ENCODE measurements around the gene PTPRU. TPM values are rescaled to one million over a fixed set of nuclear protein-coding genes. Genes with fewer than 3 reads are reported as not detected.

PTPRU gene
- total RNA-seq, 1 experiment from 2014 or later = 25.7 TPM

- peaks cover 4% of the 10 kb centered on the region; the same call in 1 of the 2 replicates for H3K27me3 ChIP-seq (ENCODE audit: low read length)
- intact Hi-C loops (cut with micrococcal nuclease) = no loop called here
Measured at GRCh38 chr1:29335573-29335972, 99.3 kb downstream of the PTPRU start.

GRCh38 chr1:29338908-29339575, 102.7 kb downstream of the PTPRU start:
- no peaks in the 10 kb centered on the region for H4K20me1 ChIP-seq (ENCODE audit: low read length)
- H3K9me3 ChIP-seq (ENCODE audit: low read length) = no peaks in the 10 kb centered on the region
- ChIA-PET CTCF (no interaction called here), POLR2A (ENCODE audit: unreplicated experiment) (no interaction called here)
- H3K4me3 ChIP-seq (ENCODE audit: low read length) = no peak overlapping the region
- peaks cover 9% of the 10 kb centered on the region; the same call in 1 of the 2 replicates for H3K27me3 ChIP-seq (ENCODE audit: low read length)
- ATAC-seq (peak; percentile 22; the same call in 1 of the 2 replicates), DNase-seq (peak; percentile 17)
- no TSS peak for BruUV-seq (replicated peaks)
- no peak overlapping the region for H3K4me2 ChIP-seq (ENCODE audit: low read length)
- H3K4me1 ChIP-seq (ENCODE audit: insufficient read depth, low read length) = no peaks in the 10 kb centered on the region
- no peak overlapping the region for H2AFZ ChIP-seq (ENCODE audit: low read length)
- H3K36me3 ChIP-seq (ENCODE audit: low read depth, low read length) = no peaks in the 10 kb centered on the region
- H3K79me2 ChIP-seq (ENCODE audit: low read length) = no peaks in the 10 kb centered on the region
- no peaks in the 10 kb centered on the region for H3F3A ChIP-seq (ENCODE audit: low read length, unreplicated experiment)
- intact Hi-C loops (cut with micrococcal nuclease) = no loop called here
- TF ChIP-seq CTCF (conservative IDR thresholded peaks at IDR 0.05; ENCODE audit: low read depth, low read length) (no peak), EZH2 (IDR thresholded peaks at IDR 0.05; ENCODE audit: low read length, unreplicated experiment) (no peak), EZH2phosphoT487 (IDR thresholded peaks at IDR 0.05; ENCODE audit: borderline replicate concordance, low read length) (no peak)
- no peaks in the 10 kb centered on the region for H3K9me2 ChIP-seq (replicated peaks; ENCODE audit: low read length)
- no peak overlapping the region for H3K9ac ChIP-seq (ENCODE audit: low read length)
- no peak overlapping the region for H3K27ac ChIP-seq (ENCODE audit: low read length)

More at GRCh38 chr1:29335573-29335972, 99.3 kb downstream of the PTPRU start:
- Histone ChIP-seq H3K9me2 (replicated peaks; ENCODE audit: low read length) (no peaks in the 10 kb centered on the region), H2AFZ (ENCODE audit: low read length) (no peak overlapping the region), H3K9me3 (ENCODE audit: low read length) (no peaks in the 10 kb centered on the region), H3K27ac (ENCODE audit: low read length) (no peak overlapping the region), H3K4me2 (ENCODE audit: low read length) (no peak overlapping the region), H4K20me1 (ENCODE audit: low read length) (no peaks in the 10 kb centered on the region), H3K4me1 (ENCODE audit: insufficient read depth, low read length) (no peaks in the 10 kb centered on the region), H3K4me3 (ENCODE audit: low read length) (no peak overlapping the region), H3K79me2 (ENCODE audit: low read length) (no peaks in the 10 kb centered on the region), H3F3A (ENCODE audit: low read length, unreplicated experiment) (no peaks in the 10 kb centered on the region), H3K36me3 (ENCODE audit: low read depth, low read length) (no peaks in the 10 kb centered on the region), H3K9ac (ENCODE audit: low read length) (no peak overlapping the region)
- CTCF ChIA-PET = no interaction called here
- no TSS peak for BruUV-seq (replicated peaks)
- TF ChIP-seq EZH2phosphoT487 (IDR thresholded peaks at IDR 0.05; ENCODE audit: borderline replicate concordance, low read length) (no peak), CTCF (conservative IDR thresholded peaks at IDR 0.05; ENCODE audit: low read depth, low read length) (no peak), EZH2 (IDR thresholded peaks at IDR 0.05; ENCODE audit: low read length, unreplicated experiment) (no peak)
- POLR2A ChIA-PET (ENCODE audit: unreplicated experiment) = no interaction called here
- DNase-seq (no peak), ATAC-seq (no peak)

GRCh38 chr1:29341936-29342335, 105.6 kb downstream of the PTPRU start:
- Histone ChIP-seq H3K27me3 (ENCODE audit: low read length) (peaks cover 30% of the 10 kb centered on the region; the same call in 1 of the 2 replicates), H3K4me1 (ENCODE audit: insufficient read depth, low read length) (no peaks in the 10 kb centered on the region), H2AFZ (ENCODE audit: low read length) (no peak overlapping the region), H3K79me2 (ENCODE audit: low read length) (no peaks in the 10 kb centered on the region), H3F3A (ENCODE audit: low read length, unreplicated experiment) (no peaks in the 10 kb centered on the region), H4K20me1 (ENCODE audit: low read length) (no peaks in the 10 kb centered on the region), H3K9me2 (replicated peaks; ENCODE audit: low read length) (no peaks in the 10 kb centered on the region), H3K4me2 (ENCODE audit: low read length) (no peak overlapping the region), H3K36me3 (ENCODE audit: low read depth, low read length) (no peaks in the 10 kb centered on the region), H3K9ac (ENCODE audit: low read length) (no peak overlapping the region), H3K9me3 (ENCODE audit: low read length) (no peaks in the 10 kb centered on the region), H3K4me3 (ENCODE audit: low read length) (no peak overlapping the region), H3K27ac (ENCODE audit: low read length) (no peak overlapping the region)
- ChIA-PET POLR2A (ENCODE audit: unreplicated experiment) (no interaction called here), CTCF (no interaction called here)
- ATAC-seq (0 out of 2 replicates have a peak, but pooled peaks have one; percentile 29), DNase-seq (peak; percentile 17)
- TF ChIP-seq CTCF (conservative IDR thresholded peaks at IDR 0.05; ENCODE audit: low read depth, low read length) = peak; percentile 51
- TF ChIP-seq EZH2phosphoT487 (IDR thresholded peaks at IDR 0.05; ENCODE audit: borderline replicate concordance, low read length) = no peak
- intact Hi-C loops (cut with micrococcal nuclease) = loop anchor here (1.0 to 5.0 kb wide), 4 partner anchors 96 to 1366 kb away; no protein-coding TSS in a partner anchor
- no TSS peak for BruUV-seq (replicated peaks)
